Cerebellar nuclear complex (tissue), 1 donor: ENCODE results near the gene WDR41.

Experiments
- DNase-seq, 2 experiments: peaks; one replicate each; lab custom pipeline; 2025; lab: John Stamatoyannopoulos, UW

WDR41 gene

GRCh38 chr5:77444356-77444755 is 47.8 kb downstream of the WDR41 start:
- no peak for DNase-seq

DNA sequence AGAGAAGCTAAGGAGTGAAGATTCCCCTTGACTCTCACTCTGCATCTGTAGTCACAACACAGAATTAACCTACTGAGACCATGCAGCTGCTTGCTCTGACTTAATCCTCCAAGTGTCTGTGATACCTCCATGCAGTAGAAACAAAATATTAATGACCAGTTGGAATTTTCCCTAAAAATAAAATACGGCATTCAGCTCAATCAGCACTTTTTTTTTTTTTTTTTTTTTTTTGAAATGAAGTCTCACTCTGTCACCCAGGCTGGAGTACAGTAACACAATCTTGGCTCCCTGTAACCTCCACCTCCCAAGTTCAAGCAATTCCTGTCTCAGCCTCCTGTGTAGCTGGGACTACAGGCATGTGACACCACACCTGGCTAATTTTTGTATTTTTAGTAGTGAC is 48.4 kb downstream of the WDR41 start:
- DNase-seq, result no peak

- peak; percentile 20 to 58 for DNase-seq
Observed at GRCh38 chr5:77438071-77438470, 54.0 kb downstream of the WDR41 start.

- peak in 1 of 2 experiments; percentile 20 for DNase-seq
Observed at GRCh38 chr5:77437194-77437593, 54.9 kb downstream of the WDR41 start.

GRCh38 chr5:77431719-77432118 is 60.4 kb downstream of the WDR41 start:
- DNase-seq, result no peak

GRCh38 chr5:77431286-77431685 is 60.8 kb downstream of the WDR41 start:
- no peak for DNase-seq

GRCh38 chr5:77430726-77431125 is 61.4 kb downstream of the WDR41 start:
- no peak for DNase-seq

- no peak for DNase-seq
Observed at GRCh38 chr5:77428526-77428925, 63.6 kb downstream of the WDR41 start.

DNA sequence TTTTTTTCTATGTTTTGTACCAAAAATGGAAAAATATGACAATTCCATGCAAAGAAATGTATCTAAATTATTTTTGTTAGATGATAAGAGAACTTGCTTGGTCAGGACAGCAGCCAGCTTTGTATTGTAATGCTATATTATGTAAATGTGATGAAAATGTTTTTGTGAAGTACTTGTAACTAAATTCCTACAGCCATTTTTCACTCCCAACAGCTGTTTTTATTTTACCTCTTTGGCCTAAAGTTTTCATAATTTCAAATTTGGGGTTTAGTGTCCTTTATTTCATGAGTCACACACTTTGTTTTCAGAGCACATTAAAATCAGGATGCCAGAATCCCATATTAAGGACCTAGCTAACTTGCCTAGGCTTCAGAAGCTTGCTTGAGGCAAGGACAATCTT is 64.1 kb downstream of the WDR41 start:
- DNase-seq, result no peak

- no peak for DNase-seq
Observed at GRCh38 chr5:77426670-77427069, 65.4 kb downstream of the WDR41 start.

- DNase-seq, result no peak
Observed at GRCh38 chr5:77425998-77426659, 66.0 kb downstream of the WDR41 start.

DNA sequence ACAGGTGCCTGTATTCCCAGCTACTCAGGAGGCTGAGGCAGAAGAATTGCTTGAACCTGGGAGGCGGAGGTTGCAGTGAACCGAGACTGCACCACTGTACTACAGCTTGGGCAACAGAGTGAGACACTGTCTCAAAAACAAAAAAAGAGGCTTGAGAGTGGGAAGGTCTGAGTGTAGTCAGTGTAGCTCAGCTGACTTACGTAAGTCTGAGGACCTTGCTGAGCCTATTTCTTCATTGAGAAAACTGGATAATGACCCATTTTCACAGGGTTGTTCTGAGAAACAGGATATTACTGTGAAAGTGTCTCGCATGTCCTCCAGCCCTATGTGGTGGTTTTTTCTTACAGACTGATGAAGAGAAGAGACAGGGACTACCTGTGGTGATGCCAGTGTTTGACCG is 66.7 kb downstream of the WDR41 start:
- DNase-seq, result no peak

DNA sequence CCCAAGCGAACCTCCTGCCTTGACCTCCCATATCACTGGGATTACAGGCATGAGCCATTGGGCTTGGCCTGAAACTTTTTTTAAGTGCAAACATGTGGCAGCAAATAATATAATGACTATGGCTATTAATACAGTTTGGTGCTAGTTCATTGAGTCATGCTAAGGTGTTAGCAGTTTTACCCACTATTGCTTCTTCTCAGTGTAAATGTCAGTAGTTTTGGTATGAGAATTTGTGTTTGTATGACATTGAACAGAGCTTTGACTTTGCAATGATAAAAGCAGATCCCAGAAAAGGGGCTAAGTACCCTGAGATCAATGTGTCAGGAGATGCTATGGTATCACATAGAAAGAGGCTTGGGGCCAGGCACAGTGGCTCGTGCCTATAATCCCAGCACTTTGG is 67.2 kb downstream of the WDR41 start:
- no peak for DNase-seq

GRCh38 chr5:77423022-77423750 is 68.9 kb downstream of the WDR41 start:
- no peak for DNase-seq

- no peak for DNase-seq
Observed at GRCh38 chr5:77420940-77421339, 71.2 kb downstream of the WDR41 start.

DNA sequence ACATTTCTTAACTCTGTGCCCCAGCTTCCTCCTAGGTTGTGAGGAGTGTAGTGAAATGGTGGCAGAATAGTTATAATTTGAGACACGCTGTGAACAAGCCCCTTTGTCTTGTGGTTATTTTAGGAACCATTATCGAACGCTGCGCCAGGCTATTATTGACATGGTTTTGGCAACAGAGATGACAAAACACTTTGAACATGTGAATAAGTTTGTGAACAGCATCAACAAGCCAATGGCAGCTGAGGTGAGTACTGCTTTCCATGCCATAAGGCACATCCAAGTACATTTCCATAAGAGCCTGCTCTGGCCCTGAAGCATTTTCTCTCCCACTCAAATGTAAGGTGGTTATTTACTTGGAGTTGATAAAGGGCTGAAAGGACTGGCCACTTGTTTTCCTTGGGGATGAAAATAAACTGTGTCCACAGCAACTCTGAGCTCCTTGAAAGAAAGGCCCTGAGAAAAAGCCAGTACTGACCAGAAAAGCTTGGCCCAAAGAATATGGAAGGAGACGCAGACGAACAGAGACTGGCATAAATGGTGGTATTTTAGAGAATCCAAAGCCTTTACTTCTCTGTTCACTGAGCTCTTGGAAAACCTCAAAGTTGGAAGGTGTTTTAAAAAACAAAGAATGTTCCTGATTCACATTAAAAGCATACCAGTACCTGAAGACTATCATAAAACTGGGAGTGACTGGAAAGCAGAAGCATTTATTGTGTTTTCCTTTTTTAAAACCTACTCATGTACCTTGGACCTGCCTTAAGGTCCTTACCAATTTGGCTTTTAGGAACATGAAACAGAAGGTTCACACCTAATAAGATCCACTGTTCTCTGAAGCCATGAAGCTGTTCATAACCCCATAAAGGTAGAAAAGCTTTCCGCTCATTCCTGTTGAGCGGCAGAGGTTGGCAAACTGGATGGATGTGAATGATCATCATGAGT is 72.2 kb downstream of the WDR41 start:
- no peak for DNase-seq

DNA sequence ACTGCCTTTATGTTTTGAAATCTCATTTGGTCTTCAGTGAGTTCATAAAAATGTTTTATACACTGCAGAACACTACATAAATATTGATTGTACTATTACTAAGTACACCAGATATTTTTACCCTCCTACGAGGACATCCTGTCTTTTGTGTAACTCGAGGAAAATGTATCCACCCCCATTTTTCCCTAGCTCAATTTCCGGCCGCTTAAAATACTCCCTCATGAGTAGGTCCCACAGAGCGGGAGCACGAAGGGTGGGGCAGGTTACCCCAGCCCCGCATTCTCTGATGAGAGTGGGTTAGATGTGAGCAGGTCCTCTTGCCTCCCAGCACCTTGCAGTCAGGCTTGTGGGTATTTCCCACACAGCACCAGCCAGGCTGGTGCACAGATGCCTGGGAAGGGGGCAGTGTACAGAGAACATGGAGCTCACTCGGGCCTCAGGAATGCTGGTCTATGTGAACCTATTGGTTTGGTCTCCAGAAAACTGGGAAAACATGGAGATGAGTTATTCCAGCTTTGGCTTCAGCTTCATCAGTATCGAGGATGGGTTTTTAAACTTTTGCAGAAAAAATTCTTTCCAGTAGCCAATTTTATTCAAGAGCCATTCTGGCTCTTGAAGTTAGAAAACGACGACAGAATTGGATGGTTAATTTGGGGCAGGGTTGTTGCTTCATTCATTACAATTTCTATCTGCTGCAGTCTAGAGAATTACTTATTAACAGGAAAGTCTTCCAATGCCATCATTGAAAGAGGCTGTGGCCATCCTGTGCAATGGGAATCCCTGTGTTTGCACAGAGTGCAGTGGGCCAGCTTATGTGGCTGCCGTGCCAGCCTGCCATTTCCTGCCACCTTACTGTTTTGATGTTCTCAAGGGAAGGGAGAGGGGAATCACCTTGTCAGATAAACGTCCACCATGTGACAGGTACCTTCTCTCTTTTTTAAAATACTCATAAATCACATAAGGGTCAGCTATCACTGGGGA is 73.2 kb downstream of the WDR41 start:
- no peak for DNase-seq

DNA sequence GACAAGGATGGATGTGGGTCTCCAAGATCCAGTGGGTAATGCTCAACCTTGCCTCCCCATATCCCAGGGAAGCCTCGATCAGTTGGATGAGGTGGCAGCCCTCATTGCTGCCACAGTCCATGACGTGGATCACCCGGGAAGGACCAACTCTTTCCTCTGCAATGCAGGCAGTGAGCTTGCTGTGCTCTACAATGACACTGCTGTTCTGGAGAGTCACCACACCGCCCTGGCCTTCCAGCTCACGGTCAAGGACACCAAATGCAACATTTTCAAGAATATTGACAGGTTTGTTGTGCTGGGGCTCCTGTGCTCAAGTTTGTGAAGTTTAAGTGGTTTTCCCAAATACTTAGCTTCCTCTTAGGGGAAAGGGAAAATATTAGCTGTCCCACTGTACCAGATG is 74.0 kb downstream of the WDR41 start:
- DNase-seq, result no peak

DNA sequence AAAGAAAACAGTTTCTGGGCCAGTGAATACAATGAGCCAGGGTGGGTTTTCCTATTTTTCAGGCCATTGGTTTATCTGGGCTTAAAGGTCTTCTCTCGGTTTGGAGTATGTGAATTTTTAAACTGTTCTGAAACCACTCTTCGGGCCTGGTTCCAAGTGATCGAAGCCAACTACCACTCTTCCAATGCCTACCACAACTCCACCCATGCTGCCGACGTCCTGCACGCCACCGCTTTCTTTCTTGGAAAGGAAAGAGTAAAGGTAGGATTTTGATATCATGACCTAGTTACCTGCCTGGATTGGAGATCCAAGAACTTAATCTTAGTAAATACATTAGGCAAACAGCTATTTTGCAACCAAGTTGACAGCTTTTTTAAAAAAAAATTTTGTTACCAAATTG is 79.1 kb downstream of the WDR41 start:
- DNase-seq, result no peak

- DNase-seq, result no peak
Observed at GRCh38 chr5:77409870-77410621, 82.1 kb downstream of the WDR41 start.

DNA sequence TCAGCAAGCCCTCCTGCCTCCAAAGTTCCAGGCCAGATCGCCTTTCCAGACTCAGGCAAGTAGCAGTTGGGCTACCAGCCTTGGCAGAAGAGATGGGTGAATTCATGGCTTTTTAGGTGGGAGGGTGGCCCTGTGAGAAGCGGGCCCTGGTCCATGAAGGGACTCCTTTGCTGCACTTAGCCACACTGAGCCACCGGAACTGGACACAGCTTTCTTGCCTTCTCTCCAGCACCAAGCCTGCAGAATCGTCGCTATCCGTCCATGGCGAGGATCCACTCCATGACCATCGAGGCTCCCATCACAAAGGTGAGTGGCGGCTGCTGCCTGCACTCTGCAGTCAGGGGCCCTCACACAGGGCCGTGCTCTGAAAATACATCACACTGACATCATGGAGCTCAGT is 85.0 kb downstream of the WDR41 start:
- DNase-seq, result no peak
